Transverse colon (tissue), 4 donors: Measurements from ENCODE around the gene TMOD1.

Source experiments
- POLR2AphosphoS5 ChIP-seq, 3 donors: sonication (generic); formaldehyde crosslinking; IDR thresholded peaks; one replicate each; pipeline ENCODE4 v1.6.1; 2016; ENCODE audit warnings: antibody characterized with exemption in 3 of 3
- TF ChIP-seq, protein P1 (sequence below), 5 experiments: fragments of 200-600 bp in 3 of 5; fragments of 450-650 bp in 2 of 5; sonication (generic) in 3 of 5; IDR thresholded peaks; 1 replicate in 2 of 5; 2 replicates in 3 of 5; pipeline ENCODE4 v1.5.1; 2016 to 2017; ENCODE audit warnings: antibody characterized with exemption in 5 of 5, inconsistent platforms in 3 of 5, mild to moderate bottlenecking in 2 of 5, moderate library complexity in 1 of 5

DNA sequence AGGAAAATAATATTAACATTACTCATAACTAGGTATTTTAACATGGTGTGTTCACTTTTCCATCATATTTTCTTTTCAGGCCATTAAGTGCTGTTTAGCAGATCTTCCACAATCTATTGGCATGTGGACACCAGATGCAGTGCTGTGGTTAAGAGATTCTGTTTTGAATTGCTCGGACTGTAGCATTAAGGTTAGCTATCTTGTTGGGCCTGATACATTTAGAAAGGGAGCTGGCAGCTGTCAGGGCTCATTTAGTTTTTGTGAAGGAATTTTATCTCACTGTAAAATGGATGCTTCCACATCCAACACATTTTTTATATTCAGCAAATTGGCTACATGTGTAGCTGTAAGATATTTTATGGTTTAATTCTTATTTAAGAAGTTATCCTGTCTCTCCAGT, 20.7 kb upstream of the TMOD1 start:
- TF ChIP-seq, protein P1, sequence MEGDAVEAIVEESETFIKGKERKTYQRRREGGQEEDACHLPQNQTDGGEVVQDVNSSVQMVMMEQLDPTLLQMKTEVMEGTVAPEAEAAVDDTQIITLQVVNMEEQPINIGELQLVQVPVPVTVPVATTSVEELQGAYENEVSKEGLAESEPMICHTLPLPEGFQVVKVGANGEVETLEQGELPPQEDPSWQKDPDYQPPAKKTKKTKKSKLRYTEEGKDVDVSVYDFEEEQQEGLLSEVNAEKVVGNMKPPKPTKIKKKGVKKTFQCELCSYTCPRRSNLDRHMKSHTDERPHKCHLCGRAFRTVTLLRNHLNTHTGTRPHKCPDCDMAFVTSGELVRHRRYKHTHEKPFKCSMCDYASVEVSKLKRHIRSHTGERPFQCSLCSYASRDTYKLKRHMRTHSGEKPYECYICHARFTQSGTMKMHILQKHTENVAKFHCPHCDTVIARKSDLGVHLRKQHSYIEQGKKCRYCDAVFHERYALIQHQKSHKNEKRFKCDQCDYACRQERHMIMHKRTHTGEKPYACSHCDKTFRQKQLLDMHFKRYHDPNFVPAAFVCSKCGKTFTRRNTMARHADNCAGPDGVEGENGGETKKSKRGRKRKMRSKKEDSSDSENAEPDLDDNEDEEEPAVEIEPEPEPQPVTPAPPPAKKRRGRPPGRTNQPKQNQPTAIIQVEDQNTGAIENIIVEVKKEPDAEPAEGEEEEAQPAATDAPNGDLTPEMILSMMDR (IDR thresholded peaks at IDR 0.05) = no peak
- TF ChIP-seq POLR2AphosphoS5 (IDR thresholded peaks at IDR 0.05) = no peak
